ENCODE data around the gene TMEM170B. TPM values are rescaled to one million over a fixed set of nuclear protein-coding genes. Genes with fewer than 3 reads are reported as not detected.
A peak's percentile ranks its signal among the peaks of the same experiment; 100 is the strongest.
"Not testable (repeated sequence)": the region's sequence is repeated elsewhere in the genome, so short reads cannot be mapped to it uniquely, and the experiment has no call there.

TMEM170B gene
- polyA plus RNA-seq, 1 donor = 4.7 TPM

DNA sequence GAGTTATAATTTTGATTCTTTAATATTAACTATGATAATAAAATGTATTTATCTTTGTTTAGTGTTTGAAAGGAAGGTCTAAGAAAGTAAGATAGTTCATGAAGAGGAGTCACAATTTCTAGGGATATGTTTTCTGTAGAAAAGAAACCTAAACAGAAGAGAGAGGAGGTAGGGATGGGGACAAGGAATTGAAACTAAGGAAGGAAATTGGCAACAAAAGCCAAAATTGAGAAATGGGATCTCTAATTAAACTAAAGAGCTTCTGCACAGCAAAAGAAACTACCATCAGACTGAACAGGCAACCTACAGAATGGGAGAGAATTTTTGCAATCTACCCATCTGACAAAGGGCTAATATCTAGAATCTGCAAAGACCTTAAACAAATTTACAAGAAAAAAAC is 10.3 kb downstream of the TMEM170B start:
- H3K27me3 ChIP-seq (ENCODE audit: control insufficient read depth, insufficient read depth, low read length); H3K27ac ChIP-seq (ENCODE audit: low read length); H3K4me1 ChIP-seq (ENCODE audit: control insufficient read depth, insufficient read depth, low read length); H3K9me3 ChIP-seq (ENCODE audit: control insufficient read depth, low read depth, low read length); DNase-seq; H3K36me3 ChIP-seq (ENCODE audit: control insufficient read depth, insufficient read depth, low read length); H3K4me3 ChIP-seq (ENCODE audit: low read length): not testable (repeated sequence)

DNA sequence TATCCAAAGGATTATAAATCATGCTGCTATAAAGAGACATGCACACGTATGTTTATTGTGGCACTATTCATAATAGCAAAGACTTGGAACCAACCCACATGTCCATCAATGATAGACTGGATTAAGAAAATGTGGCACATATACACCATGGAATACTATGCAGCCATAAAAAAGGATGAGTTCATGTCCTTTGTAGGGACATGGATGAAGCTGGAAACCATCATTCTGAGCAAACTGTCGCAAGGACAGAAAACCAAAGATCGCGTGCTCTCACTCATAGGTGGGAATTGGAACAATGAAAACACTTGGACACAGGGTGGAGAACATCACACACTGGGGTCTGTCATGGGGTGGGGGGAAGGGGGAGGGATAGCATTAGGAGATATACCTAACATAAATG is 11.0 kb downstream of the TMEM170B start:
- not testable (repeated sequence) for DNase-seq; H3K27ac ChIP-seq (ENCODE audit: low read length); H3K9me3 ChIP-seq (ENCODE audit: control insufficient read depth, low read depth, low read length); H3K27me3 ChIP-seq (ENCODE audit: control insufficient read depth, insufficient read depth, low read length); H3K4me1 ChIP-seq (ENCODE audit: control insufficient read depth, insufficient read depth, low read length); H3K36me3 ChIP-seq (ENCODE audit: control insufficient read depth, insufficient read depth, low read length); H3K4me3 ChIP-seq (ENCODE audit: low read length)
- 100% methylated on average over 3 of the region's 4 CpGs for WGBS (ENCODE audit: insufficient coverage, low lambda C conversion rate)

GRCh38 chr6:11551053-11551452 is 13.5 kb downstream of the TMEM170B start:
- Histone ChIP-seq H3K27me3 (ENCODE audit: control insufficient read depth, insufficient read depth, low read length) (no peaks in the 10 kb centered on the region), H3K36me3 (ENCODE audit: control insufficient read depth, insufficient read depth, low read length) (no peaks in the 10 kb centered on the region), H3K9me3 (ENCODE audit: control insufficient read depth, low read depth, low read length) (no peaks in the 10 kb centered on the region), H3K4me1 (ENCODE audit: control insufficient read depth, insufficient read depth, low read length) (no peaks in the 10 kb centered on the region), H3K4me3 (ENCODE audit: low read length) (no peak overlapping the region), H3K27ac (ENCODE audit: low read length) (no peak overlapping the region)
- DNase-seq = no peak
- no CpG with 5 or more reads among the region's 1 CpG for WGBS (ENCODE audit: insufficient coverage, low lambda C conversion rate)

GRCh38 chr6:11552442-11552841 is 14.9 kb downstream of the TMEM170B start:
- DNase-seq = no peak
- no peaks in the 10 kb centered on the region for H3K4me1 ChIP-seq (ENCODE audit: control insufficient read depth, insufficient read depth, low read length)
- no peaks in the 10 kb centered on the region for H3K27me3 ChIP-seq (ENCODE audit: control insufficient read depth, insufficient read depth, low read length)
- no peaks in the 10 kb centered on the region for H3K36me3 ChIP-seq (ENCODE audit: control insufficient read depth, insufficient read depth, low read length)
- no peak overlapping the region for H3K27ac ChIP-seq (ENCODE audit: low read length)
- no peaks in the 10 kb centered on the region for H3K9me3 ChIP-seq (ENCODE audit: control insufficient read depth, low read depth, low read length)
- no peak overlapping the region for H3K4me3 ChIP-seq (ENCODE audit: low read length)

DNA sequence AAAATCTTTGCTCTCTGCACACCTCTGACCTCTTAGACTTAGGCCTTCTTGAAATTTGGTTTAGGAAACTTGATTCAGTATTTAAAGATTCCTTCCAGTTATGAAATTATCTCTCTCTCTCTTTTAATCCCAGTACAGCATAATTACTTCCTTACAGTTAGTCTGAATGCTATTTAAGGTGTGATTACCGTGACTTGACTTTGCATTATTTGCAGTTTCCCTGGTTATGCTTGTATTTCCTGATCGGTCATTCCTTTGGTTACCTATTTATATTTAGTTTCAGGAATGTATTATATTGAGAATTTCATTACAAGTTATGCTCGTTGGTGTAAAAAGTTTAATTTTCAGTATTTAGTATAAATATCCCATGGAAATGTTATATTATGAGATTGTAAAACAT is 16.3 kb downstream of the TMEM170B start:
- no peaks in the 10 kb centered on the region for H3K9me3 ChIP-seq (ENCODE audit: control insufficient read depth, low read depth, low read length)
- no peaks in the 10 kb centered on the region for H3K36me3 ChIP-seq (ENCODE audit: control insufficient read depth, insufficient read depth, low read length)
- 60% methylated on average over 1 of the region's 3 CpGs for WGBS (ENCODE audit: insufficient coverage, low lambda C conversion rate)
- no peaks in the 10 kb centered on the region for H3K27me3 ChIP-seq (ENCODE audit: control insufficient read depth, insufficient read depth, low read length)
- H3K4me3 ChIP-seq (ENCODE audit: low read length) = no peak overlapping the region
- no peak for DNase-seq
- H3K27ac ChIP-seq (ENCODE audit: low read length) = no peak overlapping the region
- no peaks in the 10 kb centered on the region for H3K4me1 ChIP-seq (ENCODE audit: control insufficient read depth, insufficient read depth, low read length)

DNA sequence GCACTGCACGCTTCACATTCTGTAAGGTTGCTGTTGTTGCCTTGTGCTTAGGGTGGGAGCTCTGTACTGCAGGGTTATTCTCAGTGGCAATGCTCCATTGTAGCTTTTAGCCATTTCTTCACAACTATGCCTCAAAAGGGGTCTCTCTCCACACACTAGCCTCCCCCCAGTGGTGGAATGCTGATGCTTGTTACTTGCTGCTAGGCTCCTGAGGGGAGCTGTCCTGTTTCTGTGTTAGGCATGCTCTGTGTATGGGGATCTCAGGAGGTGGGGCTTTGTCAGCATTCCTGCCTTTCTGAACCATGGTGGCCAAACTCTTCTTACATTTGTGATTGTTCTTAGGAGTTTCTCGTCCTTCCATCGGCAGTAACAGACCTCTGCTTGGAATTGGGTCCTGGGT is 18.8 kb downstream of the TMEM170B start:
- no peaks in the 10 kb centered on the region for H3K4me1 ChIP-seq (ENCODE audit: control insufficient read depth, insufficient read depth, low read length)
- no peaks in the 10 kb centered on the region for H3K27me3 ChIP-seq (ENCODE audit: control insufficient read depth, insufficient read depth, low read length)
- no peak overlapping the region for H3K27ac ChIP-seq (ENCODE audit: low read length)
- H3K9me3 ChIP-seq (ENCODE audit: control insufficient read depth, low read depth, low read length) = no peaks in the 10 kb centered on the region
- H3K36me3 ChIP-seq (ENCODE audit: control insufficient read depth, insufficient read depth, low read length) = no peaks in the 10 kb centered on the region
- WGBS (ENCODE audit: insufficient coverage, low lambda C conversion rate) = no CpG with 5 or more reads among the region's 3 CpGs
- no peak for DNase-seq
- no peak overlapping the region for H3K4me3 ChIP-seq (ENCODE audit: low read length)

DNA sequence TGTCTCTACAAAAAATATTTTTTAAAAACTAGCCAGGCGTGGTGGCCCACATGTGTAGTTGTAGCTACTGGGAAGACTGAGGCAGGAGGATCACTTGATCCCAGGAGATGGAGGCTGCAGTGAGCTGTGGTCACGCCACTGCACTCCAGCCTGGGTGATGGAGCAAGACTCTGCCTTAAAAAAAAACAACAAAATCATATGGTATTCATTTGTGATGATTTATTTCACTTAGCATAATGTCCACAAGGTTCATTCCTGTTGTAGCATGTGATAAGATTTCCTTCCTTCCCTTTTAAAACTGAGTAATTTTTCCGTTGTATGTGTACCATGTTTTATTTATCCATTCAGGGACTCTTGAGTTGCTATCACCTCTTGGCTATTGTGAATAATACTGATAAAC is 26.2 kb downstream of the TMEM170B start:
- no peak overlapping the region for H3K27ac ChIP-seq (ENCODE audit: low read length)
- H3K4me3 ChIP-seq (ENCODE audit: low read length) = no peak overlapping the region
- WGBS (ENCODE audit: insufficient coverage, low lambda C conversion rate) = 83% methylated on average over 1 of the region's 3 CpGs
- H3K36me3 ChIP-seq (ENCODE audit: control insufficient read depth, insufficient read depth, low read length) = no peaks in the 10 kb centered on the region
- H3K27me3 ChIP-seq (ENCODE audit: control insufficient read depth, insufficient read depth, low read length) = no peaks in the 10 kb centered on the region
- H3K9me3 ChIP-seq (ENCODE audit: control insufficient read depth, low read depth, low read length) = no peaks in the 10 kb centered on the region
- DNase-seq = no peak
- H3K4me1 ChIP-seq (ENCODE audit: control insufficient read depth, insufficient read depth, low read length) = no peaks in the 10 kb centered on the region

DNA sequence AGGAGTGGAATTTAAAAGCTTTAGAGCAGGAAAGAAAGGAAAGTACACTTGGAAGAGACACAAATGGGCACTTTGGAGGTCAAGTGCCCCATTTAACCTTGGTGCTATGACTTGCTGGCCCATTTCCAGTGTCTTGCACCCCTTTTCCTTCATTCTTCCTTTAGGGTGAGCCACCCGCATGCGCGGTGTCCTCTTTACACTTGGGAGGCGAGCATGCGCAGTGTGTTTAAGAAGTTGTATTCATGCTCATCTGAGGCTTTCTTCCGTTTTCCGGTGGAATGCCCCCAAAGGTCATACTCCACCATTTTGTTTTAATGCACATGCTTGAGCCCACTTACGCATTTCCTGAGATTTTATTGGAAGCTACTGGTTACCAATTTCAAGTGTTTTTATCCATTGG is 29.1 kb downstream of the TMEM170B start:
- no peak for DNase-seq
- H3K4me3 ChIP-seq (ENCODE audit: low read length) = no peak overlapping the region
- no peaks in the 10 kb centered on the region for H3K36me3 ChIP-seq (ENCODE audit: control insufficient read depth, insufficient read depth, low read length)
- 100% methylated on average over 1 of the region's 8 CpGs for WGBS (ENCODE audit: insufficient coverage, low lambda C conversion rate)
- no peaks in the 10 kb centered on the region for H3K9me3 ChIP-seq (ENCODE audit: control insufficient read depth, low read depth, low read length)
- no peak overlapping the region for H3K27ac ChIP-seq (ENCODE audit: low read length)
- H3K4me1 ChIP-seq (ENCODE audit: control insufficient read depth, insufficient read depth, low read length) = no peaks in the 10 kb centered on the region
- no peaks in the 10 kb centered on the region for H3K27me3 ChIP-seq (ENCODE audit: control insufficient read depth, insufficient read depth, low read length)

- H3K27ac ChIP-seq (ENCODE audit: low read length) = no peak overlapping the region
- no peaks in the 10 kb centered on the region for H3K27me3 ChIP-seq (ENCODE audit: control insufficient read depth, insufficient read depth, low read length)
- no peak overlapping the region for H3K4me3 ChIP-seq (ENCODE audit: low read length)
- H3K36me3 ChIP-seq (ENCODE audit: control insufficient read depth, insufficient read depth, low read length) = no peaks in the 10 kb centered on the region
- no peak for DNase-seq
- H3K9me3 ChIP-seq (ENCODE audit: control insufficient read depth, low read depth, low read length) = no peaks in the 10 kb centered on the region
- H3K4me1 ChIP-seq (ENCODE audit: control insufficient read depth, insufficient read depth, low read length) = no peaks in the 10 kb centered on the region
- WGBS (ENCODE audit: insufficient coverage, low lambda C conversion rate) = 100% methylated on average over 1 of the region's 2 CpGs
Observed at GRCh38 chr6:11571073-11571472, 33.5 kb downstream of the TMEM170B start.

GRCh38 chr6:11575408-11576033 is 38.0 kb downstream of the TMEM170B start:
- Histone ChIP-seq H3K4me1 (ENCODE audit: control insufficient read depth, insufficient read depth, low read length) (no peaks in the 10 kb centered on the region), H3K4me3 (ENCODE audit: low read length) (no peak overlapping the region), H3K36me3 (ENCODE audit: control insufficient read depth, insufficient read depth, low read length) (no peaks in the 10 kb centered on the region), H3K27ac (ENCODE audit: low read length) (no peak overlapping the region), H3K9me3 (ENCODE audit: control insufficient read depth, low read depth, low read length) (no peaks in the 10 kb centered on the region), H3K27me3 (ENCODE audit: control insufficient read depth, insufficient read depth, low read length) (no peaks in the 10 kb centered on the region)
- peak; percentile 81 to 82 for DNase-seq
- WGBS (ENCODE audit: insufficient coverage, low lambda C conversion rate) = 8% methylated on average over 4 of the region's 10 CpGs

GRCh38 chr6:11580686-11581405 is 43.3 kb downstream of the TMEM170B start:
- Histone ChIP-seq H3K27me3 (ENCODE audit: control insufficient read depth, insufficient read depth, low read length) (no peaks in the 10 kb centered on the region), H3K36me3 (ENCODE audit: control insufficient read depth, insufficient read depth, low read length) (no peaks in the 10 kb centered on the region), H3K27ac (ENCODE audit: low read length) (no peak overlapping the region), H3K4me3 (ENCODE audit: low read length) (no peak overlapping the region), H3K4me1 (ENCODE audit: control insufficient read depth, insufficient read depth, low read length) (no peaks in the 10 kb centered on the region), H3K9me3 (ENCODE audit: control insufficient read depth, low read depth, low read length) (no peaks in the 10 kb centered on the region)
- DNase-seq = no peak
- WGBS (ENCODE audit: insufficient coverage, low lambda C conversion rate) = 100% methylated on average over 1 of the region's 4 CpGs
